ENCODE results near the gene SELENON.

SELENON gene

GRCh38 chr1:25821630-25822091 lies 21.7 kb downstream of the SELENON start:
- H3K4me3 ChIP-seq (ENCODE audit: low read depth, low read length), result peak overlapping the region; percentile 78
- DNase-seq (ENCODE audit: low read depth), result no peak
- 0 out of 2 replicates have a peak, but pooled peaks have one; percentile 7 for TF ChIP-seq MYC (IDR thresholded peaks at IDR 0.05; ENCODE audit: low read depth, low read length)
- no peak for TF ChIP-seq POLR2A (IDR thresholded peaks at IDR 0.05; ENCODE audit: extremely low read depth, insufficient read length)

- TF ChIP-seq MAX (IDR thresholded peaks at IDR 0.05; ENCODE audit: low read depth, low read length), result no peak
- TF ChIP-seq CTCF (IDR thresholded peaks at IDR 0.05; ENCODE audit: low read depth, low read length), result no peak
- TF ChIP-seq MYC (IDR thresholded peaks at IDR 0.05; ENCODE audit: low read depth, low read length), result no peak
- no peak for DNase-seq (ENCODE audit: low read depth)
- no peak overlapping the region for H3K4me3 ChIP-seq (ENCODE audit: low read depth, low read length)
Measured at GRCh38 chr1:25825605-25826004, 25.6 kb downstream of the SELENON start.

GRCh38 chr1:25826571-25826970 lies 26.6 kb downstream of the SELENON start:
- no peak overlapping the region for H3K4me3 ChIP-seq (ENCODE audit: low read depth, low read length)
- no peak for TF ChIP-seq MYC (IDR thresholded peaks at IDR 0.05; ENCODE audit: low read depth, low read length)
- no peak for TF ChIP-seq MAX (IDR thresholded peaks at IDR 0.05; ENCODE audit: low read depth, low read length)
- no peak for TF ChIP-seq CTCF (IDR thresholded peaks at IDR 0.05; ENCODE audit: low read depth, low read length)
- no peak for TF ChIP-seq POLR2A (IDR thresholded peaks at IDR 0.05; ENCODE audit: extremely low read depth, insufficient read length)
- no peak for DNase-seq (ENCODE audit: low read depth)

- H3K4me3 ChIP-seq (ENCODE audit: low read depth, low read length), result no peak overlapping the region
- TF ChIP-seq CTCF (IDR thresholded peaks at IDR 0.05; ENCODE audit: low read depth, low read length) (no peak), POLR2A (IDR thresholded peaks at IDR 0.05; ENCODE audit: extremely low read depth, insufficient read length) (no peak)
- DNase-seq (ENCODE audit: low read depth), result no peak
Measured at GRCh38 chr1:25828491-25828890, 28.5 kb downstream of the SELENON start.

GRCh38 chr1:25829046-25829445 lies 29.1 kb downstream of the SELENON start:
- H3K4me3 ChIP-seq (ENCODE audit: low read depth, low read length), result no peak overlapping the region
- TF ChIP-seq MAX (IDR thresholded peaks at IDR 0.05; ENCODE audit: low read depth, low read length) (no peak), CTCF (IDR thresholded peaks at IDR 0.05; ENCODE audit: low read depth, low read length) (no peak), MYC (IDR thresholded peaks at IDR 0.05; ENCODE audit: low read depth, low read length) (no peak), POLR2A (IDR thresholded peaks at IDR 0.05; ENCODE audit: extremely low read depth, insufficient read length) (no peak)
- DNase-seq (ENCODE audit: low read depth), result no peak

- H3K4me3 ChIP-seq (ENCODE audit: low read depth, low read length), result no peak overlapping the region
- TF ChIP-seq MYC (IDR thresholded peaks at IDR 0.05; ENCODE audit: low read depth, low read length) (no peak), CTCF (IDR thresholded peaks at IDR 0.05; ENCODE audit: low read depth, low read length) (no peak), POLR2A (IDR thresholded peaks at IDR 0.05; ENCODE audit: extremely low read depth, insufficient read length) (no peak), MAX (IDR thresholded peaks at IDR 0.05; ENCODE audit: low read depth, low read length) (no peak)
- no peak for DNase-seq (ENCODE audit: low read depth)
Measured at GRCh38 chr1:25831569-25832196, 31.7 kb downstream of the SELENON start.

All from NB4 (cell line).